ENCODE results near the gene RAVER2.

The RAVER2 gene

GRCh38 chr1:64750092-64750491 lies 5.2 kb downstream of the RAVER2 start:
- Histone ChIP-seq H3K27me3 (ENCODE audit: low read depth, low read length) (no peaks in the 10 kb centered on the region), H3K27ac (ENCODE audit: low read length) (no peak overlapping the region), H3K9me3 (ENCODE audit: insufficient read depth, low read length) (no peaks in the 10 kb centered on the region), H4K20me1 (ENCODE audit: insufficient read depth, low read length) (no peaks in the 10 kb centered on the region), H3K36me3 (replicated peaks; ENCODE audit: low read depth, low read length) (no peaks in the 10 kb centered on the region), H3K4me1 (ENCODE audit: low read length) (peaks cover 28% of the 10 kb centered on the region), H3K9ac (ENCODE audit: low read length) (no peak overlapping the region), H3K79me2 (ENCODE audit: low read length) (peaks cover 54% of the 10 kb centered on the region), H3K4me2 (ENCODE audit: low read length) (no peak overlapping the region), H3K4me3 (ENCODE audit: low read length) (no peak overlapping the region), H2AFZ (ENCODE audit: low read depth, low read length) (no peak overlapping the region)
- no peak for TF ChIP-seq EZH2phosphoT487 (IDR thresholded peaks at IDR 0.05; ENCODE audit: low read depth)
- TF ChIP-seq, protein P1, sequence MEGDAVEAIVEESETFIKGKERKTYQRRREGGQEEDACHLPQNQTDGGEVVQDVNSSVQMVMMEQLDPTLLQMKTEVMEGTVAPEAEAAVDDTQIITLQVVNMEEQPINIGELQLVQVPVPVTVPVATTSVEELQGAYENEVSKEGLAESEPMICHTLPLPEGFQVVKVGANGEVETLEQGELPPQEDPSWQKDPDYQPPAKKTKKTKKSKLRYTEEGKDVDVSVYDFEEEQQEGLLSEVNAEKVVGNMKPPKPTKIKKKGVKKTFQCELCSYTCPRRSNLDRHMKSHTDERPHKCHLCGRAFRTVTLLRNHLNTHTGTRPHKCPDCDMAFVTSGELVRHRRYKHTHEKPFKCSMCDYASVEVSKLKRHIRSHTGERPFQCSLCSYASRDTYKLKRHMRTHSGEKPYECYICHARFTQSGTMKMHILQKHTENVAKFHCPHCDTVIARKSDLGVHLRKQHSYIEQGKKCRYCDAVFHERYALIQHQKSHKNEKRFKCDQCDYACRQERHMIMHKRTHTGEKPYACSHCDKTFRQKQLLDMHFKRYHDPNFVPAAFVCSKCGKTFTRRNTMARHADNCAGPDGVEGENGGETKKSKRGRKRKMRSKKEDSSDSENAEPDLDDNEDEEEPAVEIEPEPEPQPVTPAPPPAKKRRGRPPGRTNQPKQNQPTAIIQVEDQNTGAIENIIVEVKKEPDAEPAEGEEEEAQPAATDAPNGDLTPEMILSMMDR (IDR thresholded peaks at IDR 0.05; ENCODE audit: low read depth, low read length), result no peak

DNA sequence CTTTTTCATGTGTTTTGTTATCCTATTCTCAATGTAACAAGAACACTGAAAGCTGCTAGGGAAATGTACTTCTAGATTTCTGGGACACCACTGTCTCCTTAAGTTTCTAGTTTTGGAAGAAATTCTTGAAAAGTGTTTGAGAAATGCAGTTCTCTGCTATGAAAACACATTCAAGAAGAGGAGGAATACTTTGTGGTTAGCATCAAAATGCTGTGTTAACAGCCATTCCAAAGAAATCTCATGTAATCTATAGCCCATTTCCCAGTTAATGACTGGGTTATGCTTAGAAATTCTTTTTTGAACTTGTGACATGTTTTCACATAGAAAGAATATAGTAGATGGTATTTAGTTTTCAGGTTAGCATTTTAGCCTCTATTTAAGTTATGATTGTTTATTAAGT lies 6.0 kb downstream of the RAVER2 start:
- no peaks in the 10 kb centered on the region for H3K9me3 ChIP-seq (ENCODE audit: insufficient read depth, low read length)
- H3K27me3 ChIP-seq (ENCODE audit: low read depth, low read length), result no peaks in the 10 kb centered on the region
- H3K4me2 ChIP-seq (ENCODE audit: low read length), result no peak overlapping the region
- H3K4me1 ChIP-seq (ENCODE audit: low read length), result peaks cover 28% of the 10 kb centered on the region
- H3K27ac ChIP-seq (ENCODE audit: low read length), result no peak overlapping the region
- H2AFZ ChIP-seq (ENCODE audit: low read depth, low read length), result no peak overlapping the region
- H4K20me1 ChIP-seq (ENCODE audit: insufficient read depth, low read length), result no peaks in the 10 kb centered on the region
- H3K36me3 ChIP-seq (replicated peaks; ENCODE audit: low read depth, low read length), result no peaks in the 10 kb centered on the region
- no peak for TF ChIP-seq EZH2phosphoT487 (IDR thresholded peaks at IDR 0.05; ENCODE audit: low read depth)
- TF ChIP-seq, protein P1 (IDR thresholded peaks at IDR 0.05; ENCODE audit: low read depth, low read length), result no peak
- peaks cover 47% of the 10 kb centered on the region for H3K79me2 ChIP-seq (ENCODE audit: low read length)
- no peak overlapping the region for H3K9ac ChIP-seq (ENCODE audit: low read length)
- no peak overlapping the region for H3K4me3 ChIP-seq (ENCODE audit: low read length)

DNA sequence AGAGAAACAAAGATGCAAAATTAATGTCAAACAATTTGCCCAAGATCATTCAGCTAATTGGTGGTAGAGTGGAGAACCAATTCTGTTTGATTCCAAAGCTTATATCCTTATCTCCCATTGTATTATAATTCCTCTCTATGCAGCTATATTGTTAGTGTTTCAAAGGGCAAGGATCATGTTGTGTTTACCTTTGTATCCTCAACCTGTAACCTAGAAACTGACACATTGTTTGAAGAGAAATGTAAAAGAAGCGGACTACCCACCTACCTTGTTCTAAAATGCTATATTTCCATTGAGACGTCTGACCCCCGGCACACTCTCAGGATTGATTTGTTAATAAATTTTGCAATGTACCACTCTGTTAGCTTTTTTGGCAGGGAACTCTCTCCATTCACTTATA lies 9.3 kb downstream of the RAVER2 start:
- H3K4me1 ChIP-seq (ENCODE audit: low read length), result peaks cover 20% of the 10 kb centered on the region
- H3K79me2 ChIP-seq (ENCODE audit: low read length), result peaks cover 37% of the 10 kb centered on the region
- peaks cover 5% of the 10 kb centered on the region for H3K36me3 ChIP-seq (replicated peaks; ENCODE audit: low read depth, low read length)
- no peak overlapping the region for H2AFZ ChIP-seq (ENCODE audit: low read depth, low read length)
- H3K4me3 ChIP-seq (ENCODE audit: low read length), result no peak overlapping the region
- H3K9ac ChIP-seq (ENCODE audit: low read length), result no peak overlapping the region
- TF ChIP-seq, protein P1 (IDR thresholded peaks at IDR 0.05; ENCODE audit: low read depth, low read length), result no peak
- no peak for TF ChIP-seq EZH2phosphoT487 (IDR thresholded peaks at IDR 0.05; ENCODE audit: low read depth)
- no peaks in the 10 kb centered on the region for H4K20me1 ChIP-seq (ENCODE audit: insufficient read depth, low read length)
- no peaks in the 10 kb centered on the region for H3K27me3 ChIP-seq (ENCODE audit: low read depth, low read length)
- no peak overlapping the region for H3K4me2 ChIP-seq (ENCODE audit: low read length)
- H3K27ac ChIP-seq (ENCODE audit: low read length), result no peak overlapping the region
- no peaks in the 10 kb centered on the region for H3K9me3 ChIP-seq (ENCODE audit: insufficient read depth, low read length)

- Histone ChIP-seq H3K4me3 (ENCODE audit: low read length) (no peak overlapping the region), H3K79me2 (ENCODE audit: low read length) (peaks cover 39% of the 10 kb centered on the region), H3K4me1 (ENCODE audit: low read length) (peaks cover 20% of the 10 kb centered on the region), H3K4me2 (ENCODE audit: low read length) (no peak overlapping the region), H3K9ac (ENCODE audit: low read length) (no peak overlapping the region), H2AFZ (ENCODE audit: low read depth, low read length) (no peak overlapping the region), H3K36me3 (replicated peaks; ENCODE audit: low read depth, low read length) (peaks cover 5% of the 10 kb centered on the region), H3K9me3 (ENCODE audit: insufficient read depth, low read length) (no peaks in the 10 kb centered on the region), H4K20me1 (ENCODE audit: insufficient read depth, low read length) (no peaks in the 10 kb centered on the region), H3K27me3 (ENCODE audit: low read depth, low read length) (no peaks in the 10 kb centered on the region), H3K27ac (ENCODE audit: low read length) (no peak overlapping the region)
- TF ChIP-seq, protein P1 (IDR thresholded peaks at IDR 0.05; ENCODE audit: low read depth, low read length), result no peak
- no peak for TF ChIP-seq EZH2phosphoT487 (IDR thresholded peaks at IDR 0.05; ENCODE audit: low read depth)
These were observed 10.5 kb downstream of the RAVER2 start for GRCh38 chr1:64755361-64755760.
